Activated naive CD8-positive, alpha-beta T cell treated with anti-CD3 and anti-CD28 coated beads, Interleukin-2, amount 10 ng/mL, durations not matched to agents 7 days and 5 days (primary cell): ENCODE data around the gene SENP5. TPM values are rescaled to one million over a fixed set of nuclear protein-coding genes. Genes with fewer than 3 reads are reported as not detected.

Source experiments
- ATAC-seq: fragments of 150-1000 bp; cut with Tn5 transposase; one replicate; pipeline ENCODE4 v1.10.0; 2021; ENCODE audit warnings: low read depth, moderate library complexity
- POLR2A ChIA-PET: fragments of 350-600 bp; sonication (Branson Sonifier 250); formaldehyde crosslinking; loops from one replicate; lab custom pipeline; 2021; ENCODE audit warnings: antibody characterized with exemption; lab: Charles Lee
- DNase-seq: peaks from one replicate; pipeline ENCODE4 v3.0.0; 2021
- H3K27ac Mint-ChIP-seq: one replicate; pipeline ENCODE4 v1.8.0; 2022; ENCODE audit warnings: mild to moderate bottlenecking, mixed read lengths
- H3K27me3 Mint-ChIP-seq: one replicate; pipeline ENCODE4 v1.8.0; 2022; ENCODE audit warnings: mild to moderate bottlenecking, moderate library complexity, mixed read lengths
- H3K36me3 Mint-ChIP-seq: one replicate; pipeline ENCODE4 v1.8.0; 2021; ENCODE audit warnings: mild to moderate bottlenecking, mixed read lengths
- H3K4me1 Mint-ChIP-seq: one replicate; pipeline ENCODE4 v1.8.0; 2021; ENCODE audit warnings: mixed read lengths
- H3K4me3 Mint-ChIP-seq: one replicate; pipeline ENCODE4 v1.8.0; 2022; ENCODE audit warnings: mild to moderate bottlenecking, moderate library complexity, mixed read lengths
- H3K9me3 Mint-ChIP-seq: one replicate; pipeline ENCODE4 v1.8.0; 2021; ENCODE audit warnings: mixed read lengths
- total RNA-seq, 2 experiments: library from RNA; stranded (reverse); gene quantifications; one replicate each; pipeline ENCODE4 v1.2.3, GENCODE V29; 2021

Gene SENP5
- total RNA-seq, 2 experiments from 2014 or later: 37.5 to 37.9 TPM

- Mint-ChIP-seq H3K4me1 (no peaks in the 10 kb centered on the region), H3K27me3 (no peaks in the 10 kb centered on the region), H3K27ac (no peak overlapping the region), H3K9me3 (no peaks in the 10 kb centered on the region), H3K4me3 (no peak overlapping the region), H3K36me3 (peaks cover 22% of the 10 kb centered on the region)
- no peak for DNase-seq
- POLR2A ChIA-PET: no interaction called here
- ATAC-seq: no peak
Observed at GRCh38 chr3:196902296-196902695, 34.6 kb downstream of the SENP5 start.

GRCh38 chr3:196903740-196904139 lies 36.0 kb downstream of the SENP5 start:
- no peaks in the 10 kb centered on the region for H3K4me1 Mint-ChIP-seq
- no peak overlapping the region for H3K27ac Mint-ChIP-seq
- POLR2A ChIA-PET: no interaction called here
- H3K27me3 Mint-ChIP-seq: no peaks in the 10 kb centered on the region
- no peaks in the 10 kb centered on the region for H3K9me3 Mint-ChIP-seq
- peaks cover 29% of the 10 kb centered on the region for H3K36me3 Mint-ChIP-seq
- no peak for ATAC-seq
- H3K4me3 Mint-ChIP-seq: no peak overlapping the region
- DNase-seq: no peak

- H3K27me3 Mint-ChIP-seq: no peaks in the 10 kb centered on the region
- POLR2A ChIA-PET: no interaction called here
- peaks cover 1% of the 10 kb centered on the region for H3K4me1 Mint-ChIP-seq
- peaks cover 8% of the 10 kb centered on the region for H3K9me3 Mint-ChIP-seq
- peaks cover 42% of the 10 kb centered on the region for H3K36me3 Mint-ChIP-seq
- ATAC-seq (no peak), DNase-seq (no peak)
- H3K27ac Mint-ChIP-seq: no peak overlapping the region
- no peak overlapping the region for H3K4me3 Mint-ChIP-seq
Observed at GRCh38 chr3:196914866-196915265, 47.1 kb downstream of the SENP5 start.

- no peak overlapping the region for H3K27ac Mint-ChIP-seq
- H3K4me1 Mint-ChIP-seq: no peaks in the 10 kb centered on the region
- H3K9me3 Mint-ChIP-seq: peaks cover 8% of the 10 kb centered on the region
- peaks cover 40% of the 10 kb centered on the region for H3K36me3 Mint-ChIP-seq
- H3K27me3 Mint-ChIP-seq: no peaks in the 10 kb centered on the region
- H3K4me3 Mint-ChIP-seq: no peak overlapping the region
- POLR2A ChIA-PET: no interaction called here
- ATAC-seq: no peak
- DNase-seq: no peak
Observed at GRCh38 chr3:196915375-196915774, 47.7 kb downstream of the SENP5 start.

- ATAC-seq: no peak
- no peak overlapping the region for H3K4me3 Mint-ChIP-seq
- H3K27ac Mint-ChIP-seq: no peak overlapping the region
- peaks cover 36% of the 10 kb centered on the region for H3K36me3 Mint-ChIP-seq
- DNase-seq: no peak
- no peaks in the 10 kb centered on the region for H3K4me1 Mint-ChIP-seq
- peaks cover 8% of the 10 kb centered on the region for H3K9me3 Mint-ChIP-seq
- H3K27me3 Mint-ChIP-seq: no peaks in the 10 kb centered on the region
- POLR2A ChIA-PET: no interaction called here
Observed at GRCh38 chr3:196916221-196916620, 48.5 kb downstream of the SENP5 start.

- ATAC-seq (no peak), DNase-seq (no peak)
- Mint-ChIP-seq H3K27me3 (no peaks in the 10 kb centered on the region), H3K4me1 (no peaks in the 10 kb centered on the region), H3K27ac (no peak overlapping the region), H3K36me3 (peaks cover 36% of the 10 kb centered on the region), H3K4me3 (no peak overlapping the region), H3K9me3 (peaks cover 8% of the 10 kb centered on the region)
- POLR2A ChIA-PET: no interaction called here
Observed at GRCh38 chr3:196916995-196917394, 49.3 kb downstream of the SENP5 start.

- H3K36me3 Mint-ChIP-seq: peaks cover 33% of the 10 kb centered on the region
- DNase-seq (no peak), ATAC-seq (no peak)
- POLR2A ChIA-PET: no interaction called here
- H3K4me3 Mint-ChIP-seq: no peak overlapping the region
- H3K9me3 Mint-ChIP-seq: peaks cover 8% of the 10 kb centered on the region
- H3K27ac Mint-ChIP-seq: no peak overlapping the region
- no peaks in the 10 kb centered on the region for H3K4me1 Mint-ChIP-seq
- H3K27me3 Mint-ChIP-seq: no peaks in the 10 kb centered on the region
Observed at GRCh38 chr3:196918968-196919367, 51.2 kb downstream of the SENP5 start.

GRCh38 chr3:196920733-196921132 lies 53.0 kb downstream of the SENP5 start:
- ATAC-seq (no peak), DNase-seq (no peak)
- Mint-ChIP-seq H3K4me1 (no peaks in the 10 kb centered on the region), H3K9me3 (peaks cover 8% of the 10 kb centered on the region), H3K27me3 (no peaks in the 10 kb centered on the region), H3K4me3 (no peak overlapping the region), H3K27ac (no peak overlapping the region), H3K36me3 (peaks cover 18% of the 10 kb centered on the region)
- POLR2A ChIA-PET: no interaction called here

- Mint-ChIP-seq H3K4me3 (no peak overlapping the region), H3K27ac (no peak overlapping the region), H3K4me1 (peaks cover 2% of the 10 kb centered on the region), H3K36me3 (peaks cover 10% of the 10 kb centered on the region), H3K27me3 (no peaks in the 10 kb centered on the region), H3K9me3 (no peaks in the 10 kb centered on the region)
- POLR2A ChIA-PET: no interaction called here
- DNase-seq (no peak), ATAC-seq (no peak)
Observed at GRCh38 chr3:196927571-196928453, 60.1 kb downstream of the SENP5 start.

GRCh38 chr3:196931157-196931556 lies 63.4 kb downstream of the SENP5 start:
- Mint-ChIP-seq H3K27ac (no peak overlapping the region), H3K4me1 (peaks cover 2% of the 10 kb centered on the region), H3K36me3 (peaks cover 28% of the 10 kb centered on the region), H3K27me3 (no peaks in the 10 kb centered on the region), H3K9me3 (no peaks in the 10 kb centered on the region), H3K4me3 (no peak overlapping the region)
- POLR2A ChIA-PET: interaction anchor here (1.3 kb wide), 1 partner anchor 11 kb away, joined by 4 read pairs; the partner anchor contains the start of gene NCBP2
- no peak for DNase-seq
- no peak for ATAC-seq

- ATAC-seq (no peak), DNase-seq (no peak)
- Mint-ChIP-seq H3K9me3 (no peaks in the 10 kb centered on the region), H3K4me1 (peaks cover 4% of the 10 kb centered on the region), H3K36me3 (peaks cover 32% of the 10 kb centered on the region), H3K27me3 (no peaks in the 10 kb centered on the region), H3K27ac (no peak overlapping the region), H3K4me3 (no peak overlapping the region)
- POLR2A ChIA-PET: no interaction called here
Observed at GRCh38 chr3:196931828-196932587, 64.3 kb downstream of the SENP5 start.

- peaks cover 36% of the 10 kb centered on the region for H3K36me3 Mint-ChIP-seq
- no peaks in the 10 kb centered on the region for H3K27me3 Mint-ChIP-seq
- DNase-seq (no peak), ATAC-seq (no peak)
- H3K4me1 Mint-ChIP-seq: peaks cover 2% of the 10 kb centered on the region
- H3K4me3 Mint-ChIP-seq: no peak overlapping the region
- H3K9me3 Mint-ChIP-seq: no peaks in the 10 kb centered on the region
- POLR2A ChIA-PET: no interaction called here
- H3K27ac Mint-ChIP-seq: no peak overlapping the region
Observed at GRCh38 chr3:196932600-196932999, 64.9 kb downstream of the SENP5 start.

GRCh38 chr3:196936288-196936687 lies 68.6 kb downstream of the SENP5 start:
- ATAC-seq: no peak
- Mint-ChIP-seq H3K36me3 (peaks cover 45% of the 10 kb centered on the region), H3K27me3 (no peaks in the 10 kb centered on the region), H3K9me3 (no peaks in the 10 kb centered on the region), H3K27ac (peak overlapping the region; percentile 63), H3K4me1 (peaks cover 20% of the 10 kb centered on the region), H3K4me3 (no peak overlapping the region)
- no peak for DNase-seq
- POLR2A ChIA-PET: no interaction called here
